Measurements from ENCODE around the gene RAB40B. TPM values are rescaled to one million over a fixed set of nuclear protein-coding genes. Genes with fewer than 3 reads are reported as not detected.
"Not testable (repeated sequence)": the region's sequence is repeated elsewhere in the genome, so short reads cannot be mapped to it uniquely, and the experiment has no call there.

Gene RAB40B
- polyA plus RNA-seq, 1 donor from 2014 or later = 1.9 TPM

- Mint-ChIP-seq H3K27ac (no peak overlapping the region), H3K9me3 (no peaks in the 10 kb centered on the region), H3K27me3 (no peaks in the 10 kb centered on the region), H3K4me1 (peaks cover 0 to 3% (median 0%) of the 10 kb centered on the region in 3 donors), H3K36me3 (peaks cover 9% of the 10 kb centered on the region), H3K4me3 (no peak overlapping the region)
Measured at GRCh38 chr17:82661717-82662683, 36.5 kb downstream of the RAB40B start.

GRCh38 chr17:82659886-82660285 is 38.6 kb downstream of the RAB40B start:
- Mint-ChIP-seq H3K4me1 (peaks cover 0 to 2% (median 0%) of the 10 kb centered on the region in 3 donors), H3K27me3 (no peaks in the 10 kb centered on the region), H3K4me3 (no peak overlapping the region), H3K9me3 (no peaks in the 10 kb centered on the region), H3K36me3 (peaks cover 9% of the 10 kb centered on the region), H3K27ac (peak overlapping the region in 1 of 3 donors; percentile 45)

- no peaks in the 10 kb centered on the region for H3K9me3 Mint-ChIP-seq
- H3K36me3 Mint-ChIP-seq = peaks cover 9% of the 10 kb centered on the region
- H3K4me3 Mint-ChIP-seq = no peak overlapping the region
- H3K4me1 Mint-ChIP-seq = peaks cover 0 to 2% (median 0%) of the 10 kb centered on the region in 3 donors
- no peak overlapping the region for H3K27ac Mint-ChIP-seq
- no peaks in the 10 kb centered on the region for H3K27me3 Mint-ChIP-seq
Measured at GRCh38 chr17:82658796-82659452, 39.6 kb downstream of the RAB40B start.

GRCh38 chr17:82658331-82658730 is 40.2 kb downstream of the RAB40B start:
- H3K27me3 Mint-ChIP-seq = no peaks in the 10 kb centered on the region

GRCh38 chr17:82657926-82658325 is 40.6 kb downstream of the RAB40B start:
- peaks cover 9% of the 10 kb centered on the region for H3K36me3 Mint-ChIP-seq
- H3K4me3 Mint-ChIP-seq = no peak overlapping the region
- no peaks in the 10 kb centered on the region for H3K9me3 Mint-ChIP-seq
- H3K27ac Mint-ChIP-seq = no peak overlapping the region
- peaks cover 0 to 2% (median 0%) of the 10 kb centered on the region in 3 donors for H3K4me1 Mint-ChIP-seq
- no peaks in the 10 kb centered on the region for H3K27me3 Mint-ChIP-seq

More at GRCh38 chr17:82658331-82658730, 40.2 kb downstream of the RAB40B start:
- peaks cover 9% of the 10 kb centered on the region for H3K36me3 Mint-ChIP-seq
- peaks cover 0 to 2% (median 0%) of the 10 kb centered on the region in 3 donors for H3K4me1 Mint-ChIP-seq
- no peak overlapping the region for H3K4me3 Mint-ChIP-seq
- H3K27ac Mint-ChIP-seq = no peak overlapping the region
- no peaks in the 10 kb centered on the region for H3K9me3 Mint-ChIP-seq

GRCh38 chr17:82656266-82656665 is 42.2 kb downstream of the RAB40B start:
- H3K4me1 Mint-ChIP-seq = peaks cover 0 to 2% (median 0%) of the 10 kb centered on the region in 3 donors
- H3K4me3 Mint-ChIP-seq = no peak overlapping the region
- no peaks in the 10 kb centered on the region for H3K27me3 Mint-ChIP-seq

GRCh38 chr17:82655523-82655922 is 43.0 kb downstream of the RAB40B start:
- no peak overlapping the region for H3K4me3 Mint-ChIP-seq
- H3K36me3 Mint-ChIP-seq = peaks cover 9% of the 10 kb centered on the region
- H3K27ac Mint-ChIP-seq = peak overlapping the region in 1 of 3 donors; percentile 31
- no peaks in the 10 kb centered on the region for H3K9me3 Mint-ChIP-seq
- no peaks in the 10 kb centered on the region for H3K27me3 Mint-ChIP-seq
- H3K4me1 Mint-ChIP-seq = peaks cover 0 to 3% (median 0%) of the 10 kb centered on the region in 3 donors

More at GRCh38 chr17:82656266-82656665, 42.2 kb downstream of the RAB40B start:
- Mint-ChIP-seq H3K9me3 (no peaks in the 10 kb centered on the region), H3K36me3 (peaks cover 9% of the 10 kb centered on the region), H3K27ac (no peak overlapping the region)

GRCh38 chr17:82655038-82655479 is 43.4 kb downstream of the RAB40B start:
- no peaks in the 10 kb centered on the region for H3K27me3 Mint-ChIP-seq
- peak overlapping the region in 1 of 4 donors; percentile 17 for H3K4me3 Mint-ChIP-seq
- H3K27ac Mint-ChIP-seq = no peak overlapping the region
- H3K9me3 Mint-ChIP-seq = no peaks in the 10 kb centered on the region
- H3K36me3 Mint-ChIP-seq = peaks cover 6% of the 10 kb centered on the region
- H3K4me1 Mint-ChIP-seq = peaks cover 0 to 3% (median 0%) of the 10 kb centered on the region in 3 donors

GRCh38 chr17:82654611-82655010 is 43.9 kb downstream of the RAB40B start:
- Mint-ChIP-seq H3K27ac (peak overlapping the region in 1 of 3 donors; percentile 91), H3K4me3 (peak overlapping the region in 1 of 4 donors; percentile 20)
- H3K36me3 Mint-ChIP-seq, H3K9me3 Mint-ChIP-seq, H3K27me3 Mint-ChIP-seq, H3K4me1 Mint-ChIP-seq: not testable (repeated sequence)

GRCh38 chr17:82653651-82654528 is 44.6 kb downstream of the RAB40B start:
- Mint-ChIP-seq H3K9me3 (no peaks in the 10 kb centered on the region), H3K27ac (no peak overlapping the region), H3K36me3 (no peaks in the 10 kb centered on the region), H3K4me3 (peak overlapping the region in 1 of 4 donors; percentile 3), H3K27me3 (no peaks in the 10 kb centered on the region), H3K4me1 (peaks cover 0 to 3% (median 0%) of the 10 kb centered on the region in 3 donors)

- H3K36me3 Mint-ChIP-seq = no peaks in the 10 kb centered on the region
- H3K9me3 Mint-ChIP-seq = no peaks in the 10 kb centered on the region
- H3K27me3 Mint-ChIP-seq = no peaks in the 10 kb centered on the region
- peaks cover 5 to 10% (median 8%) of the 10 kb centered on the region in 3 donors for H3K4me1 Mint-ChIP-seq
- H3K4me3 Mint-ChIP-seq = peak overlapping the region in 2 of 4 donors; percentile 2 to 23
- peak overlapping the region in 1 of 3 donors; percentile 82 for H3K27ac Mint-ChIP-seq
Measured at GRCh38 chr17:82650723-82651122, 47.8 kb downstream of the RAB40B start.

- Mint-ChIP-seq H3K9me3 (no peaks in the 10 kb centered on the region), H3K27me3 (no peaks in the 10 kb centered on the region), H3K27ac (peak overlapping the region; percentile 75 to 84 (median 82)), H3K4me1 (peaks cover 5 to 12% (median 10%) of the 10 kb centered on the region in 3 donors), H3K4me3 (peak overlapping the region; percentile 8 to 88 (median 70)), H3K36me3 (no peaks in the 10 kb centered on the region)
Measured at GRCh38 chr17:82649501-82650261, 48.8 kb downstream of the RAB40B start.

GRCh38 chr17:82648742-82649331 is 49.7 kb downstream of the RAB40B start:
- H3K36me3 Mint-ChIP-seq = peaks cover under 1% of the 10 kb centered on the region
- H3K27me3 Mint-ChIP-seq = no peaks in the 10 kb centered on the region
- no peaks in the 10 kb centered on the region for H3K9me3 Mint-ChIP-seq
- peak overlapping the region in 1 of 3 donors; percentile 87 for H3K27ac Mint-ChIP-seq
- peaks cover 5 to 12% (median 10%) of the 10 kb centered on the region in 3 donors for H3K4me1 Mint-ChIP-seq
- peak overlapping the region in 1 of 4 donors; percentile 88 for H3K4me3 Mint-ChIP-seq

Data from IgD-negative memory B cell (primary cell).